Body of pancreas (tissue), 4 donors: Measurements from ENCODE around the gene MT1G. TPM values are rescaled to one million over a fixed set of nuclear protein-coding genes. Genes with fewer than 3 reads are reported as not detected.

Experiments
- ATAC-seq: fragments of 150-250 bp; one replicate; pipeline ENCODE4 v1.9.1; 2016
- DNase-seq, 4 donors: peaks; one replicate each; pipeline ENCODE4 v3.0.0-alpha.2; 2019
- H3K27ac ChIP-seq, 4 donors: fragments of 200-600 bp; sonication (generic); 1 replicate in 3 of 4; 2 replicates in 1 of 4; pipeline versions ENCODE4 v1.5.1 to v1.6.1; 2016 to 2019; ENCODE audit warnings: mild to moderate bottlenecking in 1 of 4, mixed read lengths in 1 of 4, moderate library complexity in 1 of 4
- H3K27me3 ChIP-seq, 2 donors: fragments of 200-600 bp; sonication (generic); one replicate each; pipeline ENCODE4 v1.6.0; 2016; ENCODE audit warnings: mild to moderate bottlenecking in 1 of 2
- H3K36me3 ChIP-seq, 2 donors: fragments of 200-600 bp; sonication (generic); replicated peaks in 1 of 2; 2 replicates each; pipeline ENCODE4 v1.5.1; 2016; ENCODE audit warnings: low read depth in 2 of 2; ENCODE audit not compliant: insufficient read depth in 1 of 2
- H3K4me1 ChIP-seq: fragments of 200-600 bp; sonication (generic); one replicate; pipeline ENCODE4 v1.6.0; 2016
- H3K4me3 ChIP-seq, 2 donors: fragments of 200-600 bp; sonication (generic); 1 replicate in 1 of 2; 2 replicates in 1 of 2; pipeline ENCODE4 v1.5.1; 2016 to 2019
- H3K9me3 ChIP-seq, 3 donors: fragments of 200-600 bp; sonication (generic); 1 replicate in 2 of 3; 2 replicates in 1 of 3; pipeline ENCODE4 v1.5.1; 2016
- POLR2A ChIP-seq, 3 donors: fragments of 450-650 bp; IDR thresholded peaks; one replicate each; pipeline ENCODE4 v1.6.1; 2016; ENCODE audit warnings: antibody characterized with exemption in 3 of 3, mild to moderate bottlenecking in 2 of 3
- WGBS, 2 donors: methylation state at CpG; one replicate each; pipeline ENCODE4 v1.1.5; 2017; 5-methylcytosine and 5-hydroxymethylcytosine counted together
- intact Hi-C: fragments of 100-400 bp; cut with DNase I; formaldehyde crosslinking; loops from one replicate; pipeline ENCODE4 v1.15.1; 2023
- total RNA-seq, 2 donors: library from RNA; depleted of rRNA; stranded (reverse); fragments of >200 nt; gene quantifications; one replicate each; pipeline ENCODE4 v1.1.0, GENCODE V29; 2016
- TF ChIP-seq, protein P1 (sequence below), 7 experiments: fragments of 450-650 bp in 4 of 7; fragments of 200-600 bp in 3 of 7; sonication (generic) in 3 of 7; IDR thresholded peaks; one replicate each; pipeline ENCODE4 v1.5.1; 2016 to 2019; ENCODE audit warnings: antibody characterized with exemption in 7 of 7

Gene MT1G
- total RNA-seq, 2 donors from 2014 or later, result 95.2 to 413 TPM

DNA sequence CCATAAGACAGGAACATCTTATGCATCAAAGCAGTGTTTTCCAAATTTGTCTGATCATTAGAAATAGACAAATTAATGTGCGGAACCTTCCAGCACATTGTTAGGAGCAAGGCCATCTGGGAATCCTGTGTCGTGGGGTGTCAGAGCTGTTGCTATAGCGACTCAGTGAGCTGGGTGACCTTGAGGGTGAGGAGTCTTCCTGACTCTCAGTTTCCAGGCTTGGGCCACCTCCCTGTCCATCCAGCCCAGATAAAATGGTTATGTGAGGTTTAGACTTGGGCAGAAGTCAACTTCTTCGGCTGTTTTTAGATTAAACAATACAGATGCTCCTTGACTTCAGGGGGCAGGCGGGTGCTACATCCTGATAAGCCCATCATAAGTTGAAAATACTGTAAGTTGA lies 35.0 kb upstream of the MT1G start:
- H3K27me3 ChIP-seq, result no peaks in the 10 kb centered on the region
- ATAC-seq, result no peak
- no peaks in the 10 kb centered on the region for H3K9me3 ChIP-seq
- 84 to 85% methylated on average over 5 of the region's 5 CpGs for WGBS, 2 donors
- no peaks in the 10 kb centered on the region for H3K36me3 ChIP-seq
- TF ChIP-seq, protein P1, sequence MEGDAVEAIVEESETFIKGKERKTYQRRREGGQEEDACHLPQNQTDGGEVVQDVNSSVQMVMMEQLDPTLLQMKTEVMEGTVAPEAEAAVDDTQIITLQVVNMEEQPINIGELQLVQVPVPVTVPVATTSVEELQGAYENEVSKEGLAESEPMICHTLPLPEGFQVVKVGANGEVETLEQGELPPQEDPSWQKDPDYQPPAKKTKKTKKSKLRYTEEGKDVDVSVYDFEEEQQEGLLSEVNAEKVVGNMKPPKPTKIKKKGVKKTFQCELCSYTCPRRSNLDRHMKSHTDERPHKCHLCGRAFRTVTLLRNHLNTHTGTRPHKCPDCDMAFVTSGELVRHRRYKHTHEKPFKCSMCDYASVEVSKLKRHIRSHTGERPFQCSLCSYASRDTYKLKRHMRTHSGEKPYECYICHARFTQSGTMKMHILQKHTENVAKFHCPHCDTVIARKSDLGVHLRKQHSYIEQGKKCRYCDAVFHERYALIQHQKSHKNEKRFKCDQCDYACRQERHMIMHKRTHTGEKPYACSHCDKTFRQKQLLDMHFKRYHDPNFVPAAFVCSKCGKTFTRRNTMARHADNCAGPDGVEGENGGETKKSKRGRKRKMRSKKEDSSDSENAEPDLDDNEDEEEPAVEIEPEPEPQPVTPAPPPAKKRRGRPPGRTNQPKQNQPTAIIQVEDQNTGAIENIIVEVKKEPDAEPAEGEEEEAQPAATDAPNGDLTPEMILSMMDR (IDR thresholded peaks at IDR 0.05), result no peak
- intact Hi-C loops, result loop anchor here (10.0 kb wide), 1 partner anchor 188 kb away; no protein-coding TSS in a partner anchor
- H3K27ac ChIP-seq, result no peak overlapping the region
- no peak for DNase-seq
- no peak overlapping the region for H3K4me3 ChIP-seq
- peaks cover 9% of the 10 kb centered on the region for H3K4me1 ChIP-seq

DNA sequence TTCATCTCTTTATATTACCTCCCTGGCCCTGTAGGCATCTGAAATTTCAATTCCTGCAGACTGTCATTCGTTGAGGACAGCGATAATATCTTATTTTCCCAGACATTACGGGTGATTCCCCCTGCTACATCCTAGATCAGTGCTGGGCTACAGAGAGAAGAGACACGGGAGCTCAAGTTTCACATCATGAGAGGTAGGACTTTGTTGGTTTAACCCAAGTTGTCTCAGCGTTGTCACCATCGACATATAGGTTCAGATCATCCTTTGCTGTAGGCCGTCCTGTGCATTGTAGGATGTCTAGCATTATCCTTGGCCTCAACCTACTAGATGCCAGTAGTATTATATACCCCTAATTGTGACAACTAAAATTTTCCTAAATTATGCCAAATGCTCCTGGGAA lies 33.7 kb upstream of the MT1G start:
- WGBS, 2 donors, result 85 to 88% methylated on average over 7 of the region's 7 CpGs
- intact Hi-C loops, result loop anchor here (10.0 kb wide), 1 partner anchor 187 kb away; no protein-coding TSS in a partner anchor
- H3K4me1 ChIP-seq, result peaks cover 9% of the 10 kb centered on the region
- TF ChIP-seq, protein P1 (IDR thresholded peaks at IDR 0.05), result no peak
- TF ChIP-seq POLR2A (IDR thresholded peaks at IDR 0.05), result no peak
- H3K27me3 ChIP-seq, result no peaks in the 10 kb centered on the region
- no peak for ATAC-seq
- no peak for DNase-seq
- no peak overlapping the region for H3K4me3 ChIP-seq
- no peaks in the 10 kb centered on the region for H3K9me3 ChIP-seq
- peak overlapping the region in 1 of 4 donors; percentile 19 for H3K27ac ChIP-seq
- no peaks in the 10 kb centered on the region for H3K36me3 ChIP-seq

DNA sequence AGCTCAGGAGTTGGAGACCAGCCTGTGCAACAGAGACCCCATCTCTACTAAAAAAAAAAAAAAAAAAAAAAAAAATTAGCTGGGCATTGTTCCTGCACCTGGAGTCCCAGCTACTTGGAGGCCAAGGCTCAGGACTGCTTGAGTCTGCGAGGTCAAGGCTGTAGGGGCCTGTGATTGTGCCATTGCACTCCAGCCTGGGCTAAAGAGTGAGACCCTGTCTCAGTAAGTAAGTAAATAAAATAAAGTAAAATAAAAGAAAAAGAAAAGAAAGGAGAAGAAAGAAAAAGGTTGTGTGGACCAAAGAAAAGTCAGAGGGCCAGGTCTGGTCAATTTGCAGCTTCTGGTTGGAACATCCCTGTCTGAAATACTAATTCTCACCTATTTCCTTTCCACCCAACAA lies 32.8 kb upstream of the MT1G start:
- no peak overlapping the region for H3K27ac ChIP-seq
- ATAC-seq (no peak), DNase-seq (no peak)
- H3K36me3 ChIP-seq, result no peaks in the 10 kb centered on the region
- H3K27me3 ChIP-seq, result no peaks in the 10 kb centered on the region
- WGBS, 2 donors, result 71 to 100% methylated on average over 1 of the region's 1 CpG
- intact Hi-C loops, result loop anchor here (10.0 kb wide), 1 partner anchor 186 kb away; no protein-coding TSS in a partner anchor
- TF ChIP-seq, protein P1 (IDR thresholded peaks at IDR 0.05), result no peak
- no peak for TF ChIP-seq POLR2A (IDR thresholded peaks at IDR 0.05)
- H3K4me3 ChIP-seq, result no peak overlapping the region
- H3K9me3 ChIP-seq, result no peaks in the 10 kb centered on the region
- H3K4me1 ChIP-seq, result peaks cover 9% of the 10 kb centered on the region

DNA sequence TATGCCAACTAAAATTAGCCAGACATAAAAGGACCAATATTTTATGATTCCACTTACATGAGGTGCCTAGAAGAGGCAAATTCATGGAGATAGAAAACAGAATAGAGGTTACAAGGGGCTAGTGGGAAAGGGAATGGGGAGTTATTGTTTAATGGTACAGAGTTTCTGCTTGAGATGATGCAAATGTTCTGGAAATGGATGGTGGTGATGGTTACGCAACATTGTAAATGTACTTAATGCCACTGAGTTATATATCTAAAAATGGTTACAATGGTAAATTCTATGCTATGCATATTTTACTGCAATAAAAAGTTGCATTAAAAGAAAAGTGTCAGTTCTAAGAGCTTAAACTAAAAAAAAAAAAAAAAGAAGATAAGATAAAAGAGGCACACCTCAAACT lies 32.3 kb upstream of the MT1G start:
- no peaks in the 10 kb centered on the region for H3K9me3 ChIP-seq
- no peak overlapping the region for H3K4me3 ChIP-seq
- no peaks in the 10 kb centered on the region for H3K36me3 ChIP-seq
- ATAC-seq (no peak), DNase-seq (no peak)
- WGBS, 2 donors, result 48 to 55% methylated on average over 1 of the region's 1 CpG
- no peaks in the 10 kb centered on the region for H3K27me3 ChIP-seq
- intact Hi-C loops, result loop anchor here (10.0 kb wide), 1 partner anchor 185 kb away; no protein-coding TSS in a partner anchor
- TF ChIP-seq POLR2A (IDR thresholded peaks at IDR 0.05), result no peak
- TF ChIP-seq, protein P1 (IDR thresholded peaks at IDR 0.05), result no peak
- peaks cover 9% of the 10 kb centered on the region for H3K4me1 ChIP-seq
- H3K27ac ChIP-seq, result no peak overlapping the region

DNA sequence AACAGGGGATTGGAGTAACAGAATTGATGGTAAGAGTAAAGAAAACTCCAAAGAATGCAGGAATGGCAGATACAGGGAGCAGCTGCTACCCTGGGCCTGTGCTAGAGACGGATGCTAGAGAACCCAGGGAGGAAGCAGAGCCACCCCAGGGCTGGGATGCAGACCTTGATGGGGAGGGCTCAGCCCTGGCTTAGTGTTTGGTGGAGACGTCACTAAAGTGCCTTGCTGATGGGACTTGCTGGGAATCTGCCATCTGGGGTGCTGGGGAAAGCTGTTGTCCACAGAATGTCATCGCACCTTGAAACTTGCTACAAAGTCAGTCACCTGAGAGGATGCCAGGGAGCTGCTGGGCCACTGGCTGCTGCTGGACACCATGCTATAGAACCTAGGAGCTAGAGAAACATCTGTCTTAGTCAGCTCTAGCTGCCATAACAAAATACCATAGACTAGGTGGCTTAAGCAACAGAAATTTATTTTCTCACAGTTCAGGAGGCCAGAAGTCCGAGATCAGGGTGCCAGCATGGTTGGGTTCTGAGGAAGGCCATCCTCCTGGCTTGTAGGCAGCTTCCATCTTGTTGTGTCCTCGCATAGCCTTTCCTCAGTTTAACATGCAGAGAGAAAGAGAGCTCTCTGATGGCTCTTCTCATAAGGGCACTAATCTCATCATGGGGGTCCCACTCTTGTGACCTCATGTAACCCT lies 29.7 kb upstream of the MT1G start:
- Histone ChIP-seq H3K9me3 (no peaks in the 10 kb centered on the region), H3K4me1 (peaks cover 16% of the 10 kb centered on the region), H3K27ac (no peak overlapping the region), H3K4me3 (no peak overlapping the region), H3K36me3 (no peaks in the 10 kb centered on the region), H3K27me3 (no peaks in the 10 kb centered on the region)
- TF ChIP-seq POLR2A (IDR thresholded peaks at IDR 0.05), result no peak
- TF ChIP-seq, protein P1 (IDR thresholded peaks at IDR 0.05), result no peak
- DNase-seq (no peak), ATAC-seq (no peak)
- 89 to 95% methylated on average over 4 to 5 of the region's 5 CpGs for WGBS, 2 donors
- intact Hi-C loops, result loop anchor here (10.0 kb wide), 1 partner anchor 93 kb away; the partner anchor contains the start of gene MT2A
